Liver (tissue), 2 donors: ENCODE data around the gene ZNF839.

Source experiments
- EGR1 ChIP-seq, 2 donors: IDR thresholded peaks; 2 replicates each; pipeline ENCODE4 v1.6.1; 2016 to 2018; ENCODE audit warnings: antibody characterized with exemption in 2 of 2, low read depth in 2 of 2
- GABPA ChIP-seq, 2 donors: IDR thresholded peaks in 1 of 2; conservative IDR thresholded peaks in 1 of 2; 2 replicates each; pipeline ENCODE4 v1.6.1; 2016; ENCODE audit warnings: antibody characterized with exemption in 2 of 2, mild to moderate bottlenecking in 1 of 2, moderate library complexity in 1 of 2
- TAF1 ChIP-seq: conservative IDR thresholded peaks from 2 replicates; pipeline ENCODE4 v1.6.1; 2016; ENCODE audit warnings: antibody characterized with exemption, mild to moderate bottlenecking
- donor health status: healthy.

DNA sequence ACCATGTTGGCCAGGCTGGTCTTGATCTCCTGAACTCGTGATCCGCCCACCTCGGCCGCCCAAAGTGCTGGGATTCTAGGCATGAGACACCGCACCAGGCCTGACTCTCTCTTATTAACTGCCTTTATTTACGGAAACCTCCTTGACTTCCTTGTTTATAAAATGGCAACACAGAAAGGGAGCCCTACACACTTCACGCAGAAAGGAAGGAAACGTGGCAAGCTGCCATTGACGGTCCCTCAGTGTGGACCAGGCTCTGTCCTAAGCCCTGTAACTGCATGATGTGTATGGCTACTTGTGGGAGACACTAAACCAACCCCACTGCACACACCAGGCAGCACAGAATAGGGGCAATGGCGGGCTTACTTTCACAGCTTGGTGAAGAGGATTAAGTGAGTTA, 31.5 kb downstream of the ZNF839 start:
- TF ChIP-seq GABPA (IDR thresholded peaks at IDR 0.05 in 1 of 2, conservative IDR thresholded peaks at IDR 0.05 in 1 of 2): no peak
- TF ChIP-seq TAF1: no peak
- no peak for TF ChIP-seq EGR1 (IDR thresholded peaks at IDR 0.05; ENCODE audit: low read depth in 2 of 2)
